GM18511 (cell line): ENCODE measurements around the gene DIPK2B.

ENCODE experiments used
- ATAC-seq: cut with Tn5 transposase; IDR thresholded peaks from one replicate; pipeline ENCODE4 v1.9.1; 2021; ENCODE audit warnings: mild to moderate bottlenecking, moderate library complexity; ENCODE audit not compliant: unreplicated experiment

Gene DIPK2B

DNA sequence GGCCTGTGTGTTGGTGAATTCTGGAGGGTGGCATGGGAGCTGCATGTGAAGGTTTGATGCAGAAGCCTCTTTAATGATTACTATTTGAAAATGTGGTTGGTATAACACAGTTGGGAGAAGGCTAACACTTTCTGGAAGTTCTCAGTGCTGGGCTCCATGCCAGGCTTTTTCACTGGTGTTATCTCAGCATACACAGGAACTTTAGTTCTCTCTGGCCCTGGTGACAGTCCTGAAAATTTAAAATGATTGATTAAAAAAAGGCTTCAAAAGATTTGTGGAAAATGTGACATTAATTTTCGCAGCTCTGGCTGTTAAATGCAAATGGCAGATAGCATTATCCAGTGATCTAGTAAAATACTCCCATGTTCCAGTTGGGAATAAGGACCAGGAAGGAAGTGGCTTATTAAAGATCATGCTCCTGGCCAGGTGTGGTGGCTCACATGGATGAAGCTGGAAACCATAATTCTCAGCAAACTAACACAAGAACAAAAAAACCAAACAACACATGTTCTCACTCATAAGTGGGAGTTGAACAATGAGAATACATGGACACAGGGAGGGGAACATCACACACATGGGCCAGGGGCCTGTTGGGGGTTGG lies 36.6 kb downstream of the DIPK2B start:
- no peak for ATAC-seq

GRCh38 chrX:45157647-45158046 lies 43.0 kb downstream of the DIPK2B start:
- ATAC-seq = no peak

DNA sequence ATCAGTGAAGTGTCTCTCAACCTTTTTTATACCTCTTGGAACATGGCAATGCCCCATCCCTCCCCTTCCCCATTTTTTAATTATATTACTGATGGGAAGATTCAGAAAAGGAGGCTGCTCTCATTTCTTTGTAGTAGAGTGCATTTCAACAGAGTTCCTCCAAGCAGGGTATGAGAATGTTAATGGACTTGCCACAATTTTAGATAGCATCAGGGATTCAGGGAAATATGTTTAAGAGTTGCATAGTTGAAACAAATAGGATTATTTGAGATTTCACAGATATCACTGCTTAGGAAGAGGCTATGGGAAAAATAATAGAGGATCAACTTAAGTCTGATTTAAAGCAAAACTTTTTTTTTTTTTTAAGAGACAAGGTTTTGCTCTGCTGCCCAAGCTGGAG lies 46.2 kb downstream of the DIPK2B start:
- ATAC-seq = no peak

GRCh38 chrX:45154033-45154360 lies 46.7 kb downstream of the DIPK2B start:
- no peak for ATAC-seq
